Measurements from ENCODE around the gene FAM156B.
"Not testable (repeated sequence)": the region's sequence is repeated elsewhere in the genome, so short reads cannot be mapped to it uniquely, and the experiment has no call there.

GRCh38 chrX:52887459-52887858 is 9.7 kb upstream of the FAM156B start:
- TF ChIP-seq STAT6 (CRISPR knock-in tag; IDR thresholded peaks at IDR 0.05); POLR2A (conservative IDR thresholded peaks at IDR 0.05); PHF8 (IDR thresholded peaks at IDR 0.05; ENCODE audit: borderline replicate concordance, low read length); TAF1 (IDR thresholded peaks at IDR 0.05; ENCODE audit: control insufficient read depth, extremely low read depth, insufficient read depth, low read length, severe bottlenecking); CEBPB (tag; IDR thresholded peaks at IDR 0.05); EZH2 (IDR thresholded peaks at IDR 0.05; ENCODE audit: borderline replicate concordance, low read depth, low read length); CTCF (IDR thresholded peaks at IDR 0.05 in 2 of 3, conservative IDR thresholded peaks at IDR 0.05 in 1 of 3; ENCODE audit: insufficient read depth in 2 of 3, low read depth in 1 of 3, low read length in 3 of 3); POLR2H (tag; IDR thresholded peaks at IDR 0.05; ENCODE audit: low read depth); ZNF518B (CRISPR knock-in tag; IDR thresholded peaks at IDR 0.05); ETS2 (tag; IDR thresholded peaks at IDR 0.05; ENCODE audit: borderline replicate concordance, poor library complexity, severe bottlenecking); TBP (optimal IDR thresholded peaks at IDR 0.05; ENCODE audit: low read depth, low read length): not testable (repeated sequence)
